GM10266 (cell line): ENCODE data around the gene NR1D1.

ENCODE experiments used
- DNase-seq: peaks from one replicate; pipeline ENCODE4 v3.0.0; 2012; ENCODE audit errors: extremely low spot score
- TF ChIP-seq, protein P1 (sequence below): IDR thresholded peaks from 2 replicates; pipeline ENCODE4 v1.5.1; 2012; ENCODE audit warnings: mild to moderate bottlenecking, low read depth; ENCODE audit not compliant: control insufficient read depth, insufficient read depth; ENCODE audit errors: missing control alignments

NR1D1 gene

DNA sequence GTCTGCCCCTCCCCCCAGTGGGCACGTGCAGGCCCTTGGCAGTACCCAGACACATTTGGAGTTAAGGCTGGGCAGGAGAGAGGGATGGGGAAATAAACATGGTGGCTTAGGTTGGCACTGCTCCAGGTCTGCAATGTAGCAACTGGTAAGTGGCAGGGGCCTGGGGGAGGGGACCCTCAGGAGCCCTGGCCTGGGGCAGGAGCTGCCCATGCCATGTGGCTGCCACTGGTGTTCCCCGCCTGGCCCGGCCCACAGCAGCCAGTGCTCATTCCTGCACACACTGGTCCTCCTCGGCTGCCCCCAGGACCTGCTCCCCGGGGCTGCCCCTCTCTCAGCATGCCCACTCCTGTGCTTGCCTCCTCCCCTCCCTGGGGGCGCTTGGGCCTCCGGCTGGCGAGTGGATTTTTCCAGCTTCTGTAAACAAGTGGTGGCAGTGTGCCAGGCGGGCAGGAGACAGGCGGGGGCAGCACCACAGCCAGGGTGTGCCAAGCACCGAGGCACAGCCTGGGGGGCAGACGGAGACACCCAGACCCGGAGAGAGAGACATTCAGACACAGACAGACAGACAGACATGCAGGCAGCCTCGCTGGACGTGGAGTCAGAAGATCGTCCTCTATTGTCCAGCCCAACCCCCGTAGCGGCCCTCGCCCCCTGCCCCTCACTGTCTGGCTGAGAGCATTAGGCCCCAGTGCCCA, 28.2 kb downstream of the NR1D1 start:
- TF ChIP-seq, protein P1, sequence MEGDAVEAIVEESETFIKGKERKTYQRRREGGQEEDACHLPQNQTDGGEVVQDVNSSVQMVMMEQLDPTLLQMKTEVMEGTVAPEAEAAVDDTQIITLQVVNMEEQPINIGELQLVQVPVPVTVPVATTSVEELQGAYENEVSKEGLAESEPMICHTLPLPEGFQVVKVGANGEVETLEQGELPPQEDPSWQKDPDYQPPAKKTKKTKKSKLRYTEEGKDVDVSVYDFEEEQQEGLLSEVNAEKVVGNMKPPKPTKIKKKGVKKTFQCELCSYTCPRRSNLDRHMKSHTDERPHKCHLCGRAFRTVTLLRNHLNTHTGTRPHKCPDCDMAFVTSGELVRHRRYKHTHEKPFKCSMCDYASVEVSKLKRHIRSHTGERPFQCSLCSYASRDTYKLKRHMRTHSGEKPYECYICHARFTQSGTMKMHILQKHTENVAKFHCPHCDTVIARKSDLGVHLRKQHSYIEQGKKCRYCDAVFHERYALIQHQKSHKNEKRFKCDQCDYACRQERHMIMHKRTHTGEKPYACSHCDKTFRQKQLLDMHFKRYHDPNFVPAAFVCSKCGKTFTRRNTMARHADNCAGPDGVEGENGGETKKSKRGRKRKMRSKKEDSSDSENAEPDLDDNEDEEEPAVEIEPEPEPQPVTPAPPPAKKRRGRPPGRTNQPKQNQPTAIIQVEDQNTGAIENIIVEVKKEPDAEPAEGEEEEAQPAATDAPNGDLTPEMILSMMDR, result no peak
- DNase-seq, result no peak

DNA sequence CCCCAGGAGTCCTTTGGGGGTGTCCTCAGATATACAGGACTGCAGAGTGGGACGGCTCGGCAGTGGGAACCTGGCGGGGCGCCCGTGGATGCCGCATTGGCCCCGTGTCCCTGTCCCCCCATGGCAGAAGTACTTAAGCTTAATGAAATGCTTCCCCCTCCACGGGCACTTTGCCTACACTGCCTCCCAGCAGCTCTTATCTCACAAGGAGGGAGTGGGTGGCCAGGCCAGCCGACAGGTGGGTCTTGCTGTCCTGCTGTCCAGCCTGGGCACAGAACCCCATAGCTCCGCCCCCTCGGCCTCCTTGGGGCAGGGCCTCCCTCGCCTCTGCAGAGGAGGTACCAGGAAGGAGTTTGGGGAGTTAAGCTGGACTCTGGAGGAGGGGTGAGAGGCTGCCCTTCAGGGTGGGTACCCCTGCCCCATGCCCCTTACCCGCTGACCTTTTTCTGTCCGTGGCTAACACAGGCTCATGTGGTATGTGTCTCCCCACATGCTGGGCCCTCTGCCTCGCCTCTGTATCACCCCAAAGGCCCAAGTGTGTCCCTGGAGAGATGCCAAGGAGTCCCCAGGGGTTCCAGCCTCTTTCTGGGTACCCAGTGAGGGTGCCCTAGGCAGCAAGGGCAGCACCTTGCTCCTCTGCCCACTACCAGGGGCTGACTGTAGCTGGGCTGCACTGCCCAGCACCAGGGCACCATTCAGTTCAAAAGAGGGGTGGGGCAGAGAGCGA, 28.9 kb downstream of the NR1D1 start:
- no peak for DNase-seq

DNA sequence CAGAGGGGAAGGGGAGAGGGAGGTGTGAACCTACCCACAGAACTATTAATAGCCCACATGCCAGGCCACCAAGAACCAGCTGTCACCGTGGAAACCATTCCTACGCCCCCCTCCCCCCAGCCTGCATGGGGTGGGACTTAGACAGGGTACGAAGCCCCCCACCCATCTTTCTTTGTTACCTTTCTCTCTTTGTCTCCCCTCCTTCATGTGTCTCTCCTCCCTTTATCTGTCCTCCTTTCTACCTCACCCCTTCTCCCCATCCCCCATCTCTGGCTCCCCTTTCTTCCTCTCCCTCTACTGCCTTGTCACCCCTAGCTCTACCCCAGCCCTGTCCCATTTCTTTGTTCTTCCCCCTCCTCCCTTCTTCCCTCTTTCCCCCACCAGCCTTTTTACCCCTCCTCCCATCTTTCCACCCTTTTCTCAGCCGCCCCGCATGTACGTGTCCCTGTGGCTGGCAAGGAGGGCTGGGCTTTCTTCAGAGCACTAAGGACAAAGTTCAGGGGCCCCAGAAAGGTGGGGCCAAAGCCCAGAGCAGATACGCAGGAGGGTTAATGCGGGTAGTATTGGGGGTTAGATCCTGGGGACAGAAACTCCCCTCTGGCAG, 29.6 kb downstream of the NR1D1 start:
- no peak for DNase-seq
- TF ChIP-seq, protein P1, result no peak

More for the DNA sequence above, 28.9 kb downstream of the NR1D1 start:
- TF ChIP-seq, protein P1, result no peak

DNA sequence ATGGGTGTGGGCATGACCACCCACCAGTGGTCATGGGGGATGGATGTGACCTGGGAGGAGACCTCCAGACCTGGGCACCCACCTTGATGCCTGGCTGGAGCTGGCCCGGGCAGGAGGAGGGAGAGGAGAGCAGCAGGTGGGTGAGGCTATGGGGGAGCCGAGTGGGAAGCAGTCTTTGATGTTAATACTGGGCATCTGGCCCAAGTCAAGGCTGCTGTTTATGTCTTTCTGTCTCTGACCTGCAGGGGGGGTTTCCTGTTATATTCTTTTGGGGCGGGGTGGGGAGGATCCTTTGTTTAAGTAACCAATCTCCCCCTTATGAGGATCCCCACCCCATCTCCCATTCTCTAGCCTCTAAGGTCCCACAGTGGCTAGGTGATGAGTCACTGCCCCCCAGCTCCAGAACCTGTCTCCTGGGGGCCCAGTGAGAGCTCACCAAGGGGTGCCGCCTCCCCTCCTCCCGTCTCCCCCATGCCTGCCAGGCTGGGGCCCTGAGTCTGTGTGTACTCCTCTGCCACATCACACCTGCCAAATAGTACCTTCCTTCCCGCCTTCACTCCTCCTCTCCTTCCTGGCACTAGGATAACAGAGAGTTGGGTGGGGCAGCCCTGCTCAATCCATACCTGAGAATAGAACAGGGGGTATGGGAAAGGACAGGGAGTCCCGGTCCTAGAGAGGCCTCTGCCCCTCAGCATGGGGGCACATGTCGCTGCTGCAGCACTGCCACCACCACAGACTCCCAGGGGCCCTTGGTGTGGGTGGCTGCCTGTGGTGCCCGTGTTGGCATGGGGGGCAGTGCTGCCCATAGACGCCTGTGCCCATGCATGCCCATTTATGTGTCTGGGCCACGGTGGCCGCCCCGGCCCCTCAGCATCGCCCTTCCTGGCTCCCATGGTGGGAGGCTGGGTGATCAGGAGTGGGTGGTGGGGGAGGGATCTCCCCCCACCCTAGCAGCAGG, 30.4 kb downstream of the NR1D1 start:
- DNase-seq, result peak; percentile 45
- TF ChIP-seq, protein P1, result no peak

DNA sequence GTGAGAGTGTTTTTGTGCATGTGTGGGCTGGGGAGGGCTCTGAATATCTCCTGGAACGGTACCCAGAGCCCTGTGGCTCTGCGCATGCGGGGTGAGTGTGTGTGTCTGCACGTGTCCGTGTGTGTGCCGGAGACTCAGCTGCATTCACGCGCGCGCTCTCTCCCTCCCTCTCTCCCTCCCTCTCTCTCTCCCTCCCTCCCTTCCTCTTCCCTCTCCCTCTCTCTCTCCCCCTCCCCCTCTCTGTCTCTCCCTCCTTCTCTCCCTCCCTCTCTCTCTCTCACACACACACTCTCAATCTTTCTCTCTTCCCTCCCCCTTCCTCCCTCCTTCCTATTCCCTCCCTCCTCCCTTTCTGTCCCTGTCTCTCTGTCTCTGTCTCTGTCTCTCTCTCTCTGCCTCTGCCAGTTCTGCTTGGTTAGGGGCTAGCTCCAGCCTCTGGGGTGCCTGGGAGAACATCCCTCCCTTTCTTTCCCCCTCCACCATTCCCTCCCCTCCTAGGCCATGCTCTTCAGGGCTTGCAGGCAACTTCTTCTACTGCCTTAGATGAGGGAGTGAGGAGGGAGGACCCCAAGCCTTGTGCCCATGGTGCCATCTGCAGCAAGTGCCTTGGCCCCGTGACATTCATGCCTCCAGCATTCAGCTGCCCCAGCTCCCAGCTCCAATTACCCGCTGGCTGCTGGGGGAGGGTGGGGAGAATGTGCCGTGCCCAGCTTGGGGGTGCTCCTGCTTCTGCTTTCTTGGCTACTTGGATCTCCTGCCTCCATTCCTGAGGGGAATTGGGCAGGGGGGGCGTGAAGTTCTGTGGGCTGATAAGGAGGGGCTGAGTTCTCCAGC, 31.3 kb downstream of the NR1D1 start:
- TF ChIP-seq, protein P1, result no peak
- peak; percentile 75 for DNase-seq

DNA sequence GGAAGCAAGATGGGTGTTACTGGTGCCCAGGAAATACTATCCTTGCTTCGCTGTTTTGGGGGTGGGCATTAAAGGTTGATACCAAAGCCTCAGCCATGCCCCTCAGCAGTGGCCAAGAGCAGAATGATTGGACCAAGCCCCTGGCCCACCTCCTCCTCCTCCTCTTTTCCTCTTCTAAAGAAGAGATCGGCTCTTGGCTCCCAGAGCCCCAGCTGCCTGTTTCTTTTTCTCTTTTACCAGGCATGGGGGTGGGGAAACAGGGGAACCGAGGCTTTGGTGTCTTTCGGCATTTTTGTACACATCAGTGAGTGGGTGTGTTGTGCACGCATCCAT, 31.8 kb downstream of the NR1D1 start:
- no peak for DNase-seq
- TF ChIP-seq, protein P1, result no peak
